Measurements from ENCODE around the gene FYCO1.
A peak's percentile ranks its signal among the peaks of the same experiment; 100 is the strongest.

The FYCO1 gene

DNA sequence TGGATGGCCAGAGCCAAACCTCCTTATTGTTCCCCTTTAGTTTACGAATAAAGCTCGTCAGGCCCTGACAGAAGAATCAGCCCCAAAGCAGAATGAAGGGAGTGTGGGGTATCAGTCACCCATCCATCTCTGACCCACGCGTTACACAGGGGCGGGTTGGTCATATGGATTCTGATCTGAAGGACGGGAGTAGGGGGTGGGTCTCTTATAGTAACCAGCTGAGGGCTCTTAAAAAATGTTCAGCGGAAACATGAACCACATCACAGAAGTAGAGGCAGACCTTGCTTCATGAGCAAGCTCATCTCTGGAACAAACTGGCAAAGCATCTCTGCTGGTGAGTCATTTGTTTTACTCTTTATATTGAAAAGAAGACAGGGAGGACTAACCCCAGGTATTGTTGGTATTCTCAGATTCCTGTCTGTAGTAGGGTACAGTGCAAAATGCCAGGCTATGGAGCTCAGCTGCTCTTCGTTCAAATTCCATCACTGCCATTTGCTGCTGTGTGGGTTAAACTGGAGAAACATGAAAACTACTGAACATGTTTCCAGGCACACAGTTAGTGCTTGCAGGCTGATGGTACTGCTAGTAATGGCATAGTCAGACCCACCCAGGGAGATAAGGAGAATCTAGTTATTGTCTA lies 52.3 kb downstream of the FYCO1 start, which contains the start of gene CXCR6:
CXCR6 (plus strand) TSS at position 258 of the 640 bp plus-strand sequence. CDS start 3,018 bp downstream, outside the sequence.
- peak; percentile 25 for DNase-seq (ENCODE audit: low spot score)

DNA sequence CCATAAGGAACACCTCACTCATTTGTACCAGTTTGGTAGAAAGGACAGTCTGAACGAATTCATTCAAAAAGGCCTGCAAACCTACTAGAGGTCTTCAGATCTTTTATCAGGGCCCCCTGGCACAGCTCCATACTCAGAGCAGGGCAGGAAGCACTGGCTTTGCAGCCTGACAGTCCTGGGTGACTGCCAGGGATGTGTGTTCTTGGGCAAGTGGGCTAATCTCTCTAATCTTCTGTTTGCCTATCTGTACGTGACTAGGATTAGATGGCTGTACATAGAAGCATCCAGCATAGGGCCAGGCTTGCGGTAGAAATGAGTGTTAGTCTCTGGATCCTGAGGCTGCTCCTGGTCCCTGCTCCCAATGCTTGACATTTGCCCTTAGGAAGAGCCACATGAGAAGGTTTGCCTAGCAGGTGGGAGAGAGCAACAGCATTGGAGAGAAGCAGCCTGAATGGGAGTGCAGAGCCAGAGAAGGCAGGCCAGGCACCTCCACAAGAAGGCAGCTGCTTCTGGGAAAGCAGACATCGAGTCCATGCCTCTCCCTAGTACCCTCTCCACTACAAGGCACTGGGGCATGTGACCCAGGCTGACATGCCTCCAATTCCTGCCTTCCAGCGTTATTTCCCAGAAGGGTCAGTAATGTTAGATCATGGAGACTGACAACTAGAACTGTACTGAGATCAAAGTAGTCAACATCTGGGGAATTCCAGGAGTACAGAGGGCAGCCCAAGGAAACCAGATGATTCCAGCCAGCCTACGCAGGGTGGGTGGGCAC lies 53.4 kb downstream of the FYCO1 start:
- DNase-seq (ENCODE audit: low spot score) = no peak

DNA sequence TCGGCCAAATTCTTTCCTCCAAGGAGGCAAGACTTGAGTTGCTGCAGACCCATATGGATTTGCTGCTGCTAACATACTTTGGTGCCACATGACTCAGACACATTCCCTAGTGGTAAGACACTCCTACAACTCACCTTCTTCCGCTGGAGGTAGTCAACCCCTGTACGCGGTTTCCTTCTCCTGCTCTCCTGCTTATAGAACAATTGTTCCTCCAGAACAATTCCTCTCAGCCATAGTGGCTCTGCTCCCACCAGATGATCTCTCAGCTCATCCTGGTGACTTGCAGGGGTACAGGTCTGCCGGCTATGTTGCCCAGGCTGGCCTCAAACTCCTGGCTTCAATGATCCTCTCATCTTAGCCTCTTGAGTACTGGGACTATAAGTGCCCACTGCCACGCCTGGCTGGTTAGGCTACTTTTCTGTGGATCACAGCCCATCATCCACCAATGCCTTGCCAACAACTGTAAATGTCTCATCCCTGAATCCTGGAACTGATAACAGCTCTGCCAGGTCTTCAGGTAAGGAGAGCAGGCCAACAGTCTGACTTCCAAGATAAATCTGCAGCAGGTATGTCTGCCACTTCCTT lies 54.8 kb downstream of the FYCO1 start:
- DNase-seq (ENCODE audit: low spot score) = no peak

DNA sequence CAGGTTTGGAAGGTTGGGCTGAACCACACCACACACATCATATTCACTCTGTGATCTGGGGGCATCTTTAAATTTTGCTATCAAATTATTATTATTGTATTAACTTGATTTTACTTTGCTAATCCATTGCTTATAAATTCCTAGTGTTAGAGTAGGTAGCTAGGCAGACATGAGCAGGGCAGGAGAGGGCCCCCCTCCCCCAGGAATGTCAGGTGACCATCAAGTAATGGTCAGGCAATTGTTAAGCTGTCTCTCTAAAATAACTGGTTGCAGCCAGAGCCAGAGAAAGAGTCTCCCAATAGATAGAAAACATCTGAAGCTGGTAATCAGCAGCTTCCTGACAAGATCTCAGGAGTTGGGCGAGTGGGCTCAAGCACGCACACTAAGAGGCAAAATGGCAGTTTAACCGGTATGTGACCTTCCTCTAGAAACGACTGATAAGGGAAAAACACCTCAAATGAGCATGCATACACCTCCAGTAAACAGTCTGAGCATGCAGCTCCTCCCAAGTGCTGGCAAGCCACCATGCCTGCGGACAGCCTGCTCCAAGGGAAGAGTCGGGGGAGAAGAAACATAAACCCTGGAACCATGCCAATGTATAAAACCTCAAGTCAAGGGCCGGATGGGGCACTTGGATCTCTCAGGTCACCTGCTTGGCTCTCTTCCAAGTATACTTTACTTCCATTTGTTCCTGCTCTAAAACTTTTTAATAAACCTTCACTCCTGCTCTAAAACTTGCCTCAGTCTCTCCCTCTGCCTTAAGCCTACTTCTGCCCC lies 55.4 kb downstream of the FYCO1 start:
- no peak for DNase-seq (ENCODE audit: low spot score)

DNA sequence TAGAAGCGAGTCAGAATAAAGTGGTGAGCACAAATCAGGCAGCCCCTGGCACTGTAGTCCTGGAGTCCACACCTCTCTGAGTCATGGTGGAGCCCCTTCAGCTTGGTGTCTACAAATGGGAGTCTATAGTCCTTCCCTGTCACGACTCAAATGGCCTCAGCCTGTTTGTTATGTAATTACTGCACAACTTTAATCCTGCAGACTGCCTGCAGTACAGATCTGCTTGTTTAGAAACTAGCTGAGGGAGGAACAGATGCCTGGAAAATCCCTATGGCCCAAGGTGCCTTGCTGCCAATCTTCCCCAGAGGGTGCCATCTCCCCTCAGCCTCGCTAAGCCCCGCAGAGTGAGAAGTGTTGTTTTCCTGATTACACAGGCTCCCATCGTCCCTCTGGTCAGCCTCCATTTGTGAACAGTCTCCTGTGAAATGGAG lies 56.3 kb downstream of the FYCO1 start:
- DNase-seq (ENCODE audit: low spot score) = no peak

DNA sequence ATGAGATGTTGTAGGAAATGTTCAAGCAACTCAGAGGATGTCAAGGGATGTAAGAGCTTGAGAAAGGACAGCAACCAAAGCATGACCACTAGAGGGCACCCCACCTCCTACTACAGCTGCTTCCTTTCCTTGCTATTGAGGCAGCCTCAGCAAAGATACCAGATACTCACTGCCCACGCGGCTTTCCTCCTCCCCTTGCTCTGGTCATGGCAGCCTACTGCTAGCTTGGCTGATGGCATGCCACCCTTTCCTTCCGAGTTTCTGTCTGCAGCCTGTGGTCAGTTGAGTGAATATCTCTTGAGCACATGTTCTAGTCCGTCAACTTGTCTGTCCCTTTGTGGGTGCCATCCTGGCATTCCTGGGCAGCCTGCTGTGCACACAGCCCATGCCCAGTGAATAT lies 56.8 kb downstream of the FYCO1 start:
- peak; percentile 85 for DNase-seq (ENCODE audit: low spot score)

DNA sequence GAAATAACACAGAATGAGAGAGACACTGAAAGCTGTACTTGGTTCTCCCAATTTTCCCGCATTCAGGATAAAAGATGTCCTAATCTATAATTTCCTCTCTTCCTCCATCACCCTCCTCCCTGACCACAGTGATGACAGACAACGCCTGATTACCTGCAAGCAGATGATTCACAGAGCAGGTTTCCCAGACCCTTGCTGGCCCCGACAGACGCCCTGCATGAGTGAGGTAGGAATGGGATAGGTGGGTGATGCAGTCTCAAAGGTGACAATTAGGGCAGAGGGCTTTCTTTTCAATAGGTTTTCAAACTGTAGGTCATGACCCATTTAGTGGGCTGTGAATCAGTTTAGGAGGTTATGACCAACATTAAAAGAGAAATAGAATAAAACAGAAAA lies 57.6 kb downstream of the FYCO1 start:
- DNase-seq (ENCODE audit: low spot score) = no peak

DNA sequence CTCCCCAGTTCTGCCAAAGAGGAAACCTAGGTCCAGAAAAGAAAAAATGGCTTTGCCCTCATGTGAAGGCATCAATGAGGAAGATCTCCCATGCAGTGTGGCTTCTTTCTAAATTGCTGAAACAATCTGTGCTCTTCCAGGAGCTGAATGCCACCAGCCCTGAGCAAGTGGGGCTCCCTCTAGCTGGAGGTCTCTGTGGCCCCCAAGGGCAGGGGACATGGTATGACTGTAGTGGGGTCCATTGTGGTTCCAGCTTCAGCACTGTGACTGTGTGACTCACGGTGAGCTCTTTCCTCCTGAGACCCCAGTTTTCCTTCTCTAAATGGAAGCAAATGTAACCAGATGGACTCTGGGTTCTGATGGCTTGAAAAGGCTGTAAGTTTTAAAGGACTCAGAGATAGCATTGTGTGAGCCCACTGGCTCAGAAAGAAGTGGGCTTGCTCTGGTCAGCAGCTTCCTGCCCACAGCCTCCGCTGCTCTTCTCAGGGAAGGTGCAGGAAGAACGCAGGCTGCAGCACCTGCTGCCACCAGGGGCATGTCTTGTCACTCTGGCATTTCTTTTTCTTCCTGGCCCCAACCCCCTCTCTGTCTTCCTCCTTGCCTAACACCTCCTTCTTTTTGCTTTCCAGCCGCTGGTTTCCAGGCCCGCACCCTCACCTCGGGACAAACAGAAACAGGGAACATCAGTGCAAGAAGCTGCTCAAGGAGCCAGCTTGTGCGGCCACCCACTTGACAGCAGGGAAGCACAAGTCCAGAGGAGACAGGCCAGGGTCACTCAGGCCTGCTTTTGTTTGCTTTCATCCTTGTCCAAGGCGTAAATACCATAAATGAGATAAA lies 58.2 kb downstream of the FYCO1 start:
- no peak for DNase-seq (ENCODE audit: low spot score)

DNA sequence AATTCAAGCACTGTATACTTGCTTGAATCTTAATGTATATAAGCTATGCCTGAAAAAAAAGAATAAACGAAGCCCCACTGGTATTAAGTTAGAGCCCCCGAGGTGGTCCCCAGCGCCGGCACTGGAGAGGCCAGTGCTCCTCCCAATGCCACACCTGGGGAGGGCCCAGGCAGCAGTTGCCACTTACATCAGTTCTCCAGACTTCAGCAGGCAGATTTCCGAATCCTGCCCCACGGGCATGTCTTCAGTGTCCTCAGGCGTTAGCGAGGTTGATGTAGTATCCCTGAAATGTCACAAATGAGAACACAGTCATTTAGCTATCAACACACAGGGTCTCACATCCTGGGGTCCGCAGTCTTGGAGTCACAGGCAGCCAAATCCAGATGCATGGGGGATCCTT lies 59.4 kb downstream of the FYCO1 start:
- DNase-seq (ENCODE audit: low spot score) = no peak

DNA sequence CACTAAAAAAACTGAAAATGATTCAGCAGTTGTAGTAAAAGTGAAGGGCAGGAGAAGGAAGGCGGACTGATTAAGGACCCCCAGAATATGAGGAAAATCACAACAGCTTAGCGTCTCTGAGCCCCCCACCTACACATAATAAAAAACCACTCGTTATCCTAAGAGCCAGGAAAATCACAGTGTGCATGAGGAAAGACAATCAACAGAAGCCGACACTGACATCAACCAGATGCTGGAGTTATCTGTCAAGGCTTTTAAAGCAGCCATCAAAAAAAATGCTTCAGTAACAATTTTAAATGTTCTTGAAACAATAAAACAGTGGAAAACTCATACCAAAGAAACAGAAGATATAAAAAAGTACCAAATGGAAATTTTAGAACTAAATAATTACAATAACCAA lies 62.0 kb downstream of the FYCO1 start:
- DNase-seq (ENCODE audit: low spot score) = no peak

DNA sequence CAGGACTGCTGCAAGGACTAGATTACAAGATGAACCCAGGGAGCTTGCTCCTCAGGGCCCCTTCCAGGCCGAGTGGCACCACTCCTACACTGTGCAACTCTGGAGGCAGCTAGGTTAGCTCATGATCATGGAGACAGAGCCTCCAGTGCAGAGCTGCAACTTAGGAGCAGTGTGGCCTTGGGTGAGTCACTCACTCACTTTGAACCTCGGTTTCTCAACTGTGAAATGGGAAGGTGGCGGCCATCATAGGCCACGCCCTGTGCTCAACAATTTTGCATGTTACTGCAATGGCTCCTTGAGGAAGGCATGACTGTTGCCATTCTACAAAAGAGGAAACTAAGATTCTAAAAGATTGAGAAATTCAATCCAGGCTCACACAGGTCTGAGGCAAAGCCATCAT lies 63.5 kb downstream of the FYCO1 start:
- DNase-seq (ENCODE audit: low spot score) = no peak

DNA sequence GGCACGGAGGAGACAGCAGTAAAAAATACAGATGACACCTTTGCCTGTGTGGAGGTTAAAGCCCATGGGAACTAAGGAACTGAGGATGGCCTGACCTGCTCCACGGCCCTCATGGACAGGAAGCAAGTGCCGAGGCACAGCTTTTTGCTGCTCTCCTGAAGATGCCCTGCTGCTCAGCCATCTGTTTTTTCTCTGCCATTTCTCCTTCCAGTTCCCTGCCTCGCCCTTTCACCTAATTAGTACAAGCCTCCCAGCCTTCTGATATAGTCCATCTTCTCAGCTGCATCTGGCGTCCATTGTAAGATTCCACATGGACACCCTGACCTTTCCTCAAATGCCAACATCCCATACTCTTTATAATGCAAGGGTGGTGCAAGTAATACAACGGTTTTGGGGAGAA lies 64.1 kb downstream of the FYCO1 start:
- DNase-seq (ENCODE audit: low spot score) = no peak

DNA sequence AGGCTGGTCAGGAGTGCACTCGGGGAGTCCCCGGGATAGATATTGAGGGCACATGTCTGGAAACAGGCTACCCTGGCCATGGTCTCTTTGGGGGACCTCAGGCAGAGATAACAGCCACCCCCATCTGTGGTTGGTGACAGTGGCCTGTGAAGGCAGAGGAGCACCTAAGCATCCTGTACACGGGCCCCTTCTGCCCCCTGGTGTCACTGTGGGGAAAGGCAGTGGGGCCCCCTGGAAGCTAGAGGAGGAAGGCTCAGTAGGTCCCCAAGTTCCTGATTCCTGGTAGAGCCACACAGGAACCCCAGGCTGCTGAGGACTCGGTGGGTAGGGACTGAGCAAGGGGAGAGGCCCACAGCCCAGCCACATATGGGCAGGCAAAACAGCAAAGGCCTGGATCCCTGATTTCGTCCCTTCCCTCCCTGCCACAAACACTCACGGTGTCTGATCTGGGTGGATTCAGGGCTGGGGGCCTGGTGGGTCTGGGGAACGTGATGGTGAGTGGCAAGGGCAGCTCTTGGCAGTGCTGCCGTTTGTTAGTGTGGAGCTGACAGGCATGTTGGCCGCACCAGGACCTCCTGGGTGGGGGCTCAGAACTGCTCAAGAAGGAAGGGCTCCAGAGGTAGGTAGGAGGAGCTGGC lies 66.5 kb downstream of the FYCO1 start:
- peak; percentile 17 for DNase-seq (ENCODE audit: low spot score)

DNA sequence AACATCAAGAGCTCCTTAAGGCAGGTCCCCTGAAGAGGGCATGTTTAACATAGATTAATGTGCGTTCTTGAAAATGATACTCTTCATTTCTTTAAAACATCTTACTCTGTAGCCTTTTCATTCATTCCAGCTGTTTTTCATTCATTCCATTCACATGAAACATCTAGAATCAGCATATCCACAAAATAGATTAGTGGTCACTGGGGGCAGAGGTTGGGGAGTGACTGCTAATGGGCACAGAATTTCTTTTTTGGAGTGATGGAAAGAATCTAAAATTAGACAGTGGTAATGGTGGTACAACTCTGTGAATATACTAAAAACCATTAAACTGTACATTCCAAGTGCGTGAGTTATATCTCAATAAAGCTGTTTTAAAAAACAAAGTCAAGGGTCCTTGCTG lies 67.7 kb downstream of the FYCO1 start:
- DNase-seq (ENCODE audit: low spot score) = no peak

DNA sequence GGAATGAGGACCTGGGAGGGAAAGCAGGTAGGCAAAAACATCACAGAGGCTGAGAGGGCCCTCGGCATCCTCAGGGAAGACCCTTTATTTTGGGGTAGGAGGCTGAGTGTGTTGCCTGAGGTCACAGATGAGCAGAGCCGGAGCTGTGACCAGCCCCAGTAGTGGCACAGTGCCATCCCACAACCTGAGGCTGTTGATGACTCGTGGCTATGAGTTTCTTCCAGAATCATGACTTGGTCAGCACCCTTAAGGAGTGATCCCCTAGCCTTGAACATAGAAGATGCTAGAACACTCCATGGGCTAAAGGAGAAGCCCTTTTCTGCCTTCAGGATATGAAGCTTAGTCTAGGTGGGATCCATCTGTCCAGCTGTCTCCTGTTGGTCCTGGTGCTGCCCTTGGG lies 71.9 kb downstream of the FYCO1 start:
- no peak for DNase-seq (ENCODE audit: low spot score)

DNA sequence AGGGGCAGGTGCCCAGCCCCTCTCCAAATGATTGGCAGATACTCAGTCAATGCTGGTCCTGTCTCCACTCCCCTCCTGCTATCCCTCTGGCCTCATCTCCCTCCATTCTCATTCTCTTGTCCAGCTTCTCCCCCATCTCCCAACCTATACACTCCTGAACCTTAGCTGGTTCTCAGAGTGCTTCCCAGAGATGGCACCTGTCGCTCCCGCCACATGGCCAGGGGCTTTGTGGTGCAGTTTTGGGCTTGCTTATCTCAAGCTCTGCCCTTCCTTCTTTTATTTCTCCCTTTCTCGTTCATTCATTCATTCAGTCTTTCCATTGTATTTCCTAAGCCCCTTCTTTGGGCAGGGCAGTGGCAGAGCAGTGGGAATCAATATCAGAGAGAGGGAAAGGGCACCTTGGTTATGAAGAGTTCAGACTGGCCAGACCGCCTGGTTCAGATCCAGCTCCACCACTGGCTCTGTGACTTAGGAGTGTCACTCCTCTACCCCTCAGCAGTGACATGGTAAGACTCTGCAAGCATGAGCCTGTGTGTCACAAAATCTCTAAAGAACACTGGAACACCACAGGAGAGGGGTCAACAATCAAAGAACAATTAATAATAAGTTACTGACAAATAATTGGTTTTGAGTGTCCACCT lies 72.6 kb downstream of the FYCO1 start:
- DNase-seq (ENCODE audit: low spot score) = no peak

DNA sequence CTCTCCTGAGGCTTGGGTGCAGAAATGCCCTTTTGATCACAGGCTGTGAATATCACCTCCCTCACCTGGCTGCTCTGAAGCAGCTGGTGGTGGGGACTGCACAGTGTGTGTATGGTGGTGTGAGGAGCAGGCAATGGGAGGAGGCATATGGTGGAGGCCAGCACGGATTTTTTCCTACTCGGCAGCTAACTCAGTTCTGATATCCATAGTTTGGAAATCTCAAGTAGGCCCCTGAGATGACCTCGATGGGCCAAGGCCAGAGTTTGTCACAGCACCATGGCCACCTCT lies 73.6 kb downstream of the FYCO1 start:
- DNase-seq (ENCODE audit: low spot score) = no peak

DNA sequence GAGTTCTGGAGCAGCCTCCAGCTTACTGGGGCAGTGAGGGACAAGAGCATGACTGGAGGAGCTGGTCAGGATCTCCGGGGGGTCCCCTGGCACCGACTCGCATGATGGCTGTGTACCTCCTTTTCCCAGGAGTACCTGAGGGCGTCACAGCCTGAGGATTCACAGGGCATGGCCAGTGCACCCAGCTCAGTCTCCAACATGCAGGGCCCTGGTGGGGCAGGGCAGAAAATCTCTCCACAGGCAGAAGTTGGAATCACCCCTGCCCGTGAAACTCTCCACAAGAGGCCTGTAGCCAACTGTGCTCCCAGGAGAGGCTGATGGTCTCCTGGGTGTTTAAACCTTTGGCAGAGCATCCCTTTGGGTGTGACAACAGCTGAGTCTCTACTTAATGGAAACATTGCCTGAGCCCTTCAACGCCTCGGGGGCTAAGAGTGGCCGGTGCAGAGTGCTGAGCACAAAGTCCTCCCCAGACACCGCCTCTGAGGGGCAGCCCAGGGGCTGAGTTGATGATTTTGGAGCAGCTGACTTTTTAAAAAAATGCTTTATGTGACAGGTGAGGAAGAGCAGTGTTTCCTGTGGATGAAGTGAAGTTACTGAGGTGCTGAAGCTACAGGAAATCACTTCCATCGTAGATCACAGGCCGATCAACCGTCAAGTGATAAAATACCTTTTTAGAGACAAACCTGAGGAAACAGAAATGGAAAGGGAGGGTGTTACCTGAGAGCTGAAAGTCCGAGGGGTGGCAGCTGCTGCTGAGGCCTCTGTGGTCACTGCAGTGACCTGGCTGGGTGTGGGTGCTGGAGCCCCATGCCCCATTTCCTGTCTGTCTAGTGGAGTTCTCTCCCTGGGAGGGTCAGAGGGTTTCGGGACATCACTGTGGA lies 74.2 kb downstream of the FYCO1 start:
- no peak for DNase-seq (ENCODE audit: low spot score)

DNA sequence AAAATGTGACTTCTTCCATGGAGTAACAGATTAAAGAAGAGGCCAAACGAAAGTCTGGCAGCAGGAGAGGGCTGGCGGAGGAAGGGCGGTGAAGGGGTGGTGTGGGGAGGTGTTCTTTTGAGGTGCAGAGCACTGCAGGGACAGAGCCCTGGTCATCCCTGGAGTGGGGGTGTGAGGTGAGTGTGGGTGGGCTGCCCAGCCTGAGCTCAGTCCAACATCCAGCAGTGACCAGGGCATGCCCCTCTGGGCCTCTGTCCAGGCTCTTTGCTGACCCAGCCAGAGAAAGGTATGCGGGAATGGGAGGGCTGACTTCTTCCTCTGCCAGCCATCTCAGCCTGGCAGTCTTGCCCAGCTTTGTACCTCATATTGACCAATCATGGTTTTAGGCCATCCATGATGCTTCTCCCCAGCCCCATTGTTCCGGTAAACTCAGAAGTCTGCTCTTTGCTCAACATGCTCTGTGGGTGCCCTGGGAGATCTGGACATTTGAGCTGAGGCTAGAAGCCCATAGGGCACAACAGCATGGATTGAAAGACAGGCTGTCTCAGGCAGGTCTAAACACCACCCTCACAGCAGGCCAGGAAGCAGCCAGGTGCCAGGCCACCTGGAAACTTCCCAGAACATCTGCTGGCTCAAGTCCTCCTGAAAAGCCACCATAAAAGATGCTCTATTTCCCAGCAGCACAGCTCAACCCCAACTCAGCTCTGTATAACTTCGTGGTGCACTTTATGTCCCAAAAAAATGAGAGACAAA lies 78.3 kb downstream of the FYCO1 start:
- no peak for DNase-seq (ENCODE audit: low spot score)

Measured in SW480 (cell line).